ENCODE results near the gene SPINK6.

- TF ChIP-seq FOXA1 (IDR thresholded peaks at IDR 0.05) = no peak
- TF ChIP-seq FOXK2 (IDR thresholded peaks at IDR 0.05) = no peak
- no peak for TF ChIP-seq ARNT (IDR thresholded peaks at IDR 0.05)
- TF ChIP-seq BHLHE40 (IDR thresholded peaks at IDR 0.05; ENCODE audit: borderline replicate concordance) = no peak
Measured at GRCh38 chr5:148238418-148238794, 35.6 kb downstream of the SPINK6 start, which contains the start of gene MARCOL.
